DMS 273 (cell line): ENCODE data around the gene GNA12.
A peak's percentile ranks its signal among the peaks of the same experiment; 100 is the strongest.

ENCODE experiments used
- DNase-seq: peaks from one replicate; lab custom pipeline; 2025; ENCODE audit not compliant: unreplicated experiment; lab: John Stamatoyannopoulos, UW

Gene GNA12

DNA sequence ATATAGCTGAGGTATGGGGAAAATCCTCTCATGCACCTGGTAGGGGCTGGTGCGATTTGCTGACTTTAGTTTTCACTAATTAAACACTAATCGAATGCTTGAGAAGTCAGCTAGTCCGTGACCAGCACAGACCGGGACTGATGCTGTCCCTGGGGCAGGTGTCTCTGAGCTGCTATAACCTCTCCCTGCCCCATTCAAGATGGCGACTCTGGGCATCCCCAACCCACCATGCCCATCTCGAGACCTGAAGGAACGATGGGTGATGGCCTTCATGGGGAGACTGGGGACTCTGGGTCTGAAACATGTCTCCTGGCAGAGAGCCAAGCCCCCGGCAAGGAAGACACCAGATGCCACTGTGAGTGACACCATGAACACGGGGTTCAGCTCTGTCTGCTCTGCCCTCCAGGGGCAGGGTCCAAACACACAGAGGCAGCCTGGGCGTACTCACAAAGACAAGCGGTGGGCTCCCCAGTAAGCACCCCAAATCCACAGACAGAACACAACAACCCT, 57.4 kb downstream of the GNA12 start:
- no peak for DNase-seq

DNA sequence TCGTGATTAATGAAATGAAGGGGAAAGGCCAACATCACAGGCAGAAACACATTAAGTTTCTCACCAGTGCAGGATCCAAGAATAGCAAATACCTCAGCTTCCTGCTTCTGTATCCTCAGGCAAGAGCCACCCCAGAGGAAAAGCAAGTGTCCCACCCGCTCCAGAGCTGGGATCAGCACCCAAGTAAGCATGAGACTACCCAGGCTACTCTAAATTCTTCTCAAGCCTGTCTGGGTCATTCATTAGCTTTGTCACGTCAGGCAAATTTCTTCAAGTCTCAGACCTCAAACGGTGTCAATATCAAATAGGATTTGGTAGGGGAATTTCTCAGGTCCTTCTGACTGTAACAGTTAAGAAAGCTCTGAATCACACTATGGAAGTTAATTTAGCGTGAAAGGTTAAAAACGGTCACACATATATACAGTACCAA, 59.0 kb downstream of the GNA12 start:
- no peak for DNase-seq

DNA sequence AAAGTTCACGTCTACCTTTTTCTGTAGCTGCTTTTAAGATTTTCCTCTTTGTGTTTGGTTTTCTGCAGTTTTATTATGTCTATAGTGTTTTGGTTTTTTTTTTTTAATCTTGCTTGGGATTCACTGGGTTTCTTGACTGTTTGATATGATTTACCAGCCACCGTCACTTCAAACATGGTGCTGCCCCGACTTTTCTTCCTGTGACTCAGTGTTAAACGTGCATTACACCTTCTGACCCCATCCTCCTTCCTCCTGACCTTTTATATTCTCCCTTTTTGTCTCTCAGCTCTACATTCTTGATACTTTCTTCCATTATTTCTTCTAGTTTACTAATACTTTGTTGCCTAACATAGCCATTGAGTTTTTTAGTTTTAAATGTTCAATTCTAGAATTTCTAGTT, 61.5 kb downstream of the GNA12 start:
- DNase-seq: no peak

DNA sequence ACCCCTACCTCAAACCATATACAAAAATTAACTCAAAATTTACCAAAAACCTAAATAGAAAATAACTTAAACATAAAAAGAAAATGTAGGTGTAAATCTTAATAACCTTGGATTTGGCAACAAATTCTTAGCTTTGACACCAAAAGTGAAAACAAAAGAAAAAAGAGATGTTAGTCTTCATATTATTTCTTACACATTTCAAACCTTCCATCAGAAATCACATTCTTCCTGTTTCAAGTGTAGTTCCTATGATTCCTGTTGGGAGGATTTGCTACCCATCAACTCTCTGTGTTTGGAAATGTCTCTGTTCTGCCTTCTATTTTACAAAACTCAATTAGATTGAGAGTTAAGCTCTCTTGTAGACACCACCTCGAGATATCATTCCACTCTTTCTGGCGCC, 62.0 kb downstream of the GNA12 start:
- DNase-seq: no peak

DNA sequence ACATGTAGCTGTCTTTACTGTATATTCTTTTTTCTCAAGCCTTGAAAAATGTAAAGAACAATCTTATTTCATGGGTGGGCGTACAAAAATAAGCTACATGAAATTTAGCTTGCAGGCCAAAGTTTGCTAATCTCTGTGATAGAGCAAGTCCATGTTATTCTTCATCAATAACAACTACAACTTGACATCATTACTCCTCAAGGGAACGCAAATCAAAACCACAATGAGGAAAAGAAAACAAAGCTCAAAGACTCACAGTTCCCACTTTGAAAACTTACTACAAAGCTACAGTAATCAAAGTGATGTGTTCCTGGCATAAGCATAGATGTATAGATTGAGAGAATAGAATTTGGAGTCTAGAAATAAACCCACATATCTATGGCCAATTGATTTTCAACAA, 62.5 kb downstream of the GNA12 start:
- no peak for DNase-seq

DNA sequence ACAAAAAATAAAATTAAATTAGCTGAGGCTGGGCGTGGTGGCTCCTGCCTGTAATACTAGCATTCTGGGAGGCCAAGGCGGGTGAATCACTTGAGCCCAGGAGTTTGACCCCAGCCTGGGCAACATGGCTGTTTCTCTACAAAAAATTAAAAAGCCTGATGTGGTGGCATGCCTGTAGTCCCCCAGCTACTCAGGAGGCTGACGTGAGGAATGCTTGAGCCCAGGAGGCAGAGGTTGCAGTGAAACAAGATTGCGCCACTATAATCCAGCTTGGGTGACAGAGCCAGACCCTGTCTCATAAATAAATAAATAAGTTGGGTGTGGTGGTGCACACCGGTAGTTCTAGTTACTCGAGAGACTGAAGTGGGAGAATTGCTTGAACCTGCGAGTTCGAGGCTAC, 65.1 kb downstream of the GNA12 start:
- DNase-seq: no peak

DNA sequence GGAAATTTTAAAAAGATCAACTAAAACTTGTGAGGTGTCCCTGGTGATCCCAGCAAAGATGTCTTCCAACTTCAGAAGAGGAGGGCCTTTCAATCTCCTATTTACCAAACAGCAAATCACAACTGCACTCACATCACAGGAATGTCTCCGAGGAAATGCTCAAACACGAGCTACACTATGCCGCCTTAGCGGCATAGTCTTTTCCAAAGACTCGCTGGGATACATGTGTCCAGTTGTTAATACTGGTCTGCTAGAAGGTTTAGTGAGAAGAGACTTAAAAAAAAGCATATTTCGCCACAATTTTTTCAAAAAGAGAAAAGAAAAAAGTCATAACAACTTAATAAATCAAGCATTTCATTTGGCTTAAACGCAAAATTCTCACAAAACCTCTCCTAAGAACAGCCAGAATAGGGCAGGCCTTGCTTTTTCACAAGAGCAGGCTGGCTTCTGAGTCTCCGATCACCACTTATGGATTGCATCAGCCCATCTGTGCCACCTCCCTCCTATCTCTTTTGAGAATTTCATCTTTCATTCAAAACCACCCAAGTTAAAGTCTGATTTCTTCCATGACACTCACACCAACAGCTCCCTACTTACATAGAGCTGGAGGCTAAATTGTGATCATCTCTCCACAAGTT, 66.1 kb downstream of the GNA12 start:
- DNase-seq: no peak

DNA sequence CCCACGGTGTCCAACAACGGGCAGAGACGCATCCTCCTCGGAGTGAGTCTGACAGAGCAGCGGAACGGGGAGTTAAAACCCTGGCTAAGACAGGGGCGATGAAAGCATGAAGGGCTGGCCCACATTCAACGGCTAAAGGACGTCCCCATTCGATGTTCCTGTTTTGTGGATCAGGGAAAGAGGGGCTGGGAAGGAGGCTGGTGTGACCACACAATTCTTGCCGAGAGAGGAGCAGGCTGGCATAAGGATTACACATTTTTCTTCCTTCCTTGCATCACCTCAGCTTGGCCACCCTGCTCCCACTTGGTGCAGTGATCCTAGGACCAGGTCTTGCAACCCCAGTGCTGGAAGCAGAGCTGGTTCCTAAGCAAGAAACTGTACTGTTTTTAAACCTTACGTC, 67.7 kb downstream of the GNA12 start:
- DNase-seq: no peak

DNA sequence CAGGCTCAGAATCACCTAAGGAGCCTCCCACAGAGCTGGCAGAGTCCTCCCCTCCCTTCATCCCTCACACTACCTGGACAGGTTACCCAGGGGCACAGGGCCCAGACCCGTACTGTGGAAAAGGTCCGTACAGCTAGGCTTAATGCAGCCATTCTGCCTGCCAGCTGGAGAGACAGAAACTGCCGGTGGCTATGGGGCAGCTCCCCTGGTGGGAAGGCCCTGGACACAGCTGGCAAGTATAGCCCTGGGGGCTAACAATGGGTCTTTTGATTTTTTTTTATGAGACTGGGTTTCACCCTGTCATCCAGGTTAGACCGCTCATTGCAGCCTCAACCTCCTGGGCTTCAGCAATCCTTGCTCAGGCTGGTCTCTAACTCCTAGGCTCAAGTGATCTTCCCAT, 68.3 kb downstream of the GNA12 start:
- DNase-seq: no peak

DNA sequence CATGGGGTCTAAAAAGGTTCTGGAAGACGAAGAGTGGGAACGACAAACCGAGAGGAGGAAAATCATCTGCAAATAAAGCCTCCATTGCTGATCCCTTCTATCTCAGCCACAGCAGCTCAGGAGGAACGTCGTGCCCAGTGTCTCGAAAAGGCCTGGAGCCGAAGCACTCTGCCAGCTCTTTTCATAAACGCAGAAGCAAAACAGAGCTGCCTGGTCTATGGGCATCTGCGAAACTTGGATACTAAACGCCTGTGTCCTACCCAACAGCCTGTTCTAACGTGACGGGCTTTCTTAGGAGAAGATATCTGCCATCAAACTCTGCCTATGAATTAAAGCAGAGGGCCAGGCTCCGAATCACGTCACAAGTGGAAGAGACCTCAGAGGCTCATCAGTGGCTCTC, 68.7 kb downstream of the GNA12 start:
- no peak for DNase-seq

DNA sequence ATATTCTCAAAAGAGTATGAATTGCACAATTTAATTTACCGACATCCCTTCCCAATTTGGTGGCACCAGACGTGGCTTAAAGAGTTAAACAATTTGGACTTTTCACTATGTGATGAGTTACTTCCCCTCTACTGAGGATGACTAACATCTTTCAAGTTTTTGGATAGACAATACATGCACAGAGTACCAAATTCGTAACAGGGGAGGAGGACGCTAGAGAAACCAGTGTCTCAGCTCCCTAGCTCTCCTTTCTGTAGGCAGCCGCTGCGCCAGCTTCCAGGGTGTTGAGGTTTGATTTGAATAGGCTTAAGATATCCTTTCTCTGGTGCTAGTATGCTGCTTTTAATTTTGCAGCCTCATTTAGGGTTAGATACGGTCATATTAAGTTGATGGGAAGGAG, 69.2 kb downstream of the GNA12 start:
- DNase-seq: no peak

DNA sequence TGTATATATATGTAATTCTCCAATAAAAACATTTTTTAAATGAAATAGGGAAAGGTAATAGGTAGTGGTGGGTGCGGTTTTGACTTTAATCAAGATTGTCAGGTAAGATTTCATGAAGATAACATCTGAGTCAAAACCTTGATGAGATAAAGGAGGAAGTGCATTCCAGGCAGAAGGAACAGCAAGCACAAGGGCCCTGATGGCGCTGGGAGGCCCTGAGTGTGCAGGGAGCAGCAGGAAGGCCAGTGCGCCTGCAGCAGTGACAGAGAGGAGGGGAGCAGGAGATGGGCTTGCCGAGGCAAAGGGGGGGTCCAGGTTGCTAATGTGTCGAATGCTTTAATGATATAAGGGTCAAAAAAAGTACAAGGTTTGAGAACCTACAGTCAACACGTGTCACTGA, 69.8 kb downstream of the GNA12 start:
- no peak for DNase-seq

DNA sequence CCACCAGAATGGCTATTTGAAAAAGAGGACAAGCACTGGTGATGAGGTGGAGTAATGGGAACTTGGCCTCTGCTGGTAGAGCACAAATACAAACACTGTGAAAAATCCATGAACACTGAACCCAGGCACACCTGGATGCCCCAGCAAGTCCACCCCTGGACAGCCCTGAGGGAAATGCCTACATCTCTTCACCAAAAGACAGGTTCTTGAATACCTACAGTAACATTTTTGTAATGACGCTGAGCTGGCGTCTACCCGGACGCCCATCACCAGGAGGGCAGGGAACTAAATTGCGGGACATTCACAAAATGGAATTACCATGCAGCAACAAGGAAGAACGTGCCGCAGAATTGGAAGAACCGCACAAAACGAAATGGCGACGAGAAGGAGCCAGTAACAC, 70.5 kb downstream of the GNA12 start:
- DNase-seq: no peak

DNA sequence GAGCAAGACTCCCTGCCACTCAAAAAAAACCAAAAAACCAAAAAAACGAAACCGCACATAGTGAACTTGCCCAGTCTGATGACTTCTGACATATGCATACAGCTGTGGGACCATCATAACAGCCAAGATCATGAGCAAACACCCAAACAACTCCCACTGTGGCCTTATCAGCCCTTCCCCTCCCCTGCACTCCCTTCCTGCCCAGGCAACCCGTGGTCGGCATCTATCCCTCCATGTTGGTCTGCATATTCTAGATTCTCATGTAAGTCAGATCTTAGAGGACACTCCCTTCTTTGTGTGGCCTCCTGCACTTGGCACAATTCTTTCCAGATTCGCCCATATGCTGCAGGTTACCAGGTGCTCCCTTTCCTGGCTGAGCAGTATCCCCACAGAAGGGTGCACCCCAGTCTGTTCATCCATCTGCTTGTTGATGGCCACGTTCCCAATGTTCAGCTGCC, 72.8 kb downstream of the GNA12 start:
- peak; percentile 65 for DNase-seq

DNA sequence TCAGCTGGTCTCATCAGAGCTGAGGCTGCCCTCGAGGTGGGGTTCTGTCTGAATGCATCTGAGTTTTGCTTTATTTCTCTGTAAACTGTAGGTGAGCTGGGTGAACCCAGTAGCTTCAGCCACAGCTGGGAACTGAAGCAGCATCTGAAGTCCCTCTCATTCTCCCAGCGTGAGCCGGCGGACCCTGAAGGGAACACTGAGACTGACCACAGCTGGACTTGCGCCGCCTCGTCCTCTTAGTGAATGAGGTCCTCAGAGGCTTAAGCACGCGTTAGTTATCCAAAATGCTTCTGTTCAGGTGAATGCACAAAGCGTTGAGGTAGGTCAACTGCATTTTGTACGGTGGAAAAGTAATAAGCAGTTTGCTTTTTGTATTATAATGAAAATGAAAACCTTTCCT, 79.5 kb downstream of the GNA12 start:
- no peak for DNase-seq

DNA sequence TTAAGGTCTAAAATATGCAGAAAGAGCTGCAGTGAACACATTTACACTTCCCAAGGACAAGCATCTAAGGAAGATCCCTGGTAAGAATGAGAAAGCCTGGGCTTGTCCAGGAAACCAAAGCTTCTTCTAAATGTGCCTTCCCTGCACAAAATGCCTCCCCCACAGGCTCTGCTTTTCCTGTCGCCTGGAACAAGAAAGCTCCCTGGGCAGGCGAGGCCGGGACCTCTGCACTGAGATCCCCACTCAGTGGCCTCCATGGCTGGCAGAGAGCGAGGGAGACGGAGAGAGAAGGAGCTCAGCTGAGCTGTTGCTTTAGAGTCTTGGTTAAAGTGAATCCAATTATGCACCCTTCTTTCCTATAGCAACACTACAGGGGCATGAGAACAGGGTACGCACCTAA, 80.5 kb downstream of the GNA12 start:
- no peak for DNase-seq

DNA sequence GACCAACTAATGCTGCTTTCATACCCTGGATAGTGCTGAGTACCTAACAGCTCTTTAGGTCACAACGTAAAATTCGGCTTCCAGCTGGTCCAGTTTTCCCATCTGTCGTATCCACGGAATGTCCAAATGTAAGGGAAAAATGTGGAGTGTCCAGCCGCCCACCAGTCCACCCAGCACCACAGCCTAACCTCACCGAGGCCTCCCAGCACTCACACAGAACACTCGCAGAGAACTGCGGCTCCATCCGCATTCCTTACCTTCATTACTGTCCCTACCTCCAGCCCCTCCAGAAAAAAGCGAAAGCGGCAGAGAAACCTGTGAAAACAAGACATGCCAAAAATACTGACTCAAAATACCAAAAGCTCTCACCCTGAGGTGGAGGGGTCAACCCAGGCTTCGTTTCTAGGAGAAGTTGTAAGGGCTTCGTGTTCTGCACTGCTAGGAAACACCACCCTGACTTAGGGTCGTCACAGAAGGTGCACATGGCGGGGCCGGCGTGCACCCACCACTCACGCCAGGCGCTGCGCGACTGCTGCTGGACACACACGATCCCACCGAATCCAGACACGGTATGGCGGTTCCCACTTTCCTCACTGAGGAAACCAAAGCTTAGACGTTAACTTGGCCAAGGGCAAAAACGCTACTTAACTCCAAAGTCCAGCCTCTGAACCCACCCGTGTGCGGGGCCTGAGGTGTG, 82.2 kb downstream of the GNA12 start:
- no peak for DNase-seq

DNA sequence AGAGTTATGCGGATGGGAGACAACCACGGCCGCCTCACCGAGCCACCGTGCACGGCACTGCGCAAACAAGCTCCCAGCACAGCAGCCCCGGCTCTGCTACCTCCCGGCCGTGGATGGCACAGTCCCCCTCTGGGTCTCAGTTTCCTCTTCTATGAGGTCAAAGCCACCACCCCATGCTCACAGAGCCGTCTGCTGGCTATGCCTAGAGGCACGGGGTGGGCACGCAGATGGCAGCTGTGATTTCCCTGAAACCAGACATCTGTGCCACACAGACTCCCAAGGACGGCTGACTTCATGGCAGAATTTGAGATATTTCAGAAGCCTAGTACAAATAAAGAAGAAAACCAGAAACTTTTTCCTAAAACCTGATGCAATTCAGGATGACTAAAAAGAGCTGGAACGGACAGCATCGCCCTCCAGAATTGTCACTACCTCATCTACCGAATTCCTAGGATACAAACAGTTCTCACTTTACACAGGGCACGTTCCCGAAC, 82.9 kb downstream of the GNA12 start:
- peak; percentile 64 for DNase-seq

DNA sequence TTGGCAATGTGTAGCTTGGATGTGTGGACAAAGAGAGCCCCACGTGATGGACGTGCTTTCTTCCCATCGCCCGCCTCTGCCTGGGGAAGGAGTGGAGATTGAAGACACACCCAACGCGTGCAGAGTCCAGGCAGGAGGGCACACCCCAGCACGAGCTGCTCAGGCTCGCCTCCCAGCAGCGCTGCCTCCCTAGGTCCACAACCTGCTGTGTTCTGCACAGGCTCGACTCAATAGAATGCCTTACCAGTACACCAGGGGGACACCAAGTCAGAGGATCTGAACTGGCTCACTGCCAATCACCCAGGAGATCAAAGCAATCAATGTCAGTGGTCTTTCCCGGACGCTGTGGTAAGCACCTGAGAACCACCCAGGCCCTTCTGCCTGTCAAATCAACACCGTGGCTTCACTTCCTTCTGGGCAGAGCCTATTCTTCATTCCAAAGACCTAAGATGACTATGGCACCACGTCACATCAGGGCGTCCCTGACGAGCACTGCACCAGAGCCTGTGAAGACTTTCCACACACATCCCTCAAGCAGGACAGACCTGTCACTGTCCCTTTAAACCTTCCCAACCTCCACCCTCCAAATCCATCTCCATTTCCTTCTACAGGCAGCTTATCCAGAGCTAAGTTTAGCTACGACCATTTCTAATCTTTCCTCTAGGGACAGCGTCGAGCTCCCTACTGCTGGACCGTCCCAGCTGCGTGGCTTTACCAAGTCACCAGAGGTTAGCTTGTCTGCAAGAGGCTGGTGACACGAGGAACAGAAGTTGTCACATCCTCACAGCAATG, 83.8 kb downstream of the GNA12 start:
- DNase-seq: peak; percentile 76

DNA sequence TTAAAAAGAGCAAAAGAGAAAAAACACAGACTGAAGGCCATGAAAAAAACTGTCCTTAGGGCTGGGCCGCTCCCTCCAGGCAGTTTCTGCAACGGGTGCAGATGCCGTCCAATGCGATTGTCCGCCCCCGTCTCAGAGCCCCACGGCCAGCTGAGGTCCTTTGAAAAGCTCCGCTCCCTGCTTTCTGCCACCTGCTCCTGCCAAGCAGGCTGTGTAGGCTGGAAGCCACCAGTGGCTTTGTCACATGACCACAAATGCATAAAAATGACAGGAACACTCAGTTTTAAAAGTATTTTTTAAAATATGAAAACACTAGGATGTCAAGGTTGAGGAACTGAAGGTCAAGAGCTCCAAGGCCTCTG, 84.4 kb downstream of the GNA12 start:
- DNase-seq: peak; percentile 63

DNA sequence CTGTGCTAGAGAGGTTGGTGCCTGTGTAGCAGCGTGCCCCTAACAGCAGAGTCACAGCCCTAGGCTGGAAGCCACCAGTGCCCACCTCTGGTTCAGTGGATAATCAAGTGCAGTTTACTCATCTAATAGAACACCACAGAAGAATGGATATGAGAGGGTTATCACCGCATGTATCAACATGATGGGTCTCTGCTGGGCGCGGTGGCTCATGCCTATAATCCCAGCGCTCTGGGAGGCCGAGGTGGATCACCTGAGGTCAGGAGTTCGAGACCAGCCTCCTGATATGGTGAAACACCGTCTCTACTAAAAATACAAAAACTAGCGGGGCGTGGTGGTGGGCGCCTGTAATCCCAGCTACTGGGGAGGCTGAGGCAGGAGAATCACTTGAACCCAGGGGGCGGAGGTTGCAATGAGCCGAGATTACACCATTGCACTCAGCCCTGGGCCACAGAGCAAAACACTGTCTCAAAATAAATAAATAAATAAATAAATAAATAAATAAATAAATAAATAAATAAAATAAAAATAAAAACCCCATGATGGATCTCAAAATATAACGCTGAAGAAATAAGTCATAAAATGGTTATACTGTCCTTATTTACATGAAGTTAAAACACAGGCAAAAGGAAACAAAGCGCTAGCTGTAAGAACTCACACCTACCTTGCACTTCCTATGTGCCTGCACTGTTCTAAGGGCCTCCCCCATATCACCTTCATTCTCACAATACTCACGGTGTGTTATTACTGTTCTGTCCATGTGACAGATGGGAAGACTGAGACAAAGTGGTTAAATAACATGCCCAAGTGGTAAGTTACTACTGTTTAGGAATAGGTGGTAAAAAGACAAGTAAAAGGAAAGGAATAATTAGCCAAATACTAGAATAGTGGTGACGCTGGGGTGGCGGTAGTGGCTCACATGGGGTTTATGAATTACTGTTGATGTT, 85.2 kb downstream of the GNA12 start:
- DNase-seq: no peak
